IPS DF 19.7 (cell line): ENCODE data around the gene PTPRN2.

Experiments
- DNase-seq: peaks from one replicate; pipeline ENCODE4 v3.0.0-alpha.2; 2013; ENCODE audit warnings: low read depth, low spot score

Gene PTPRN2

DNA sequence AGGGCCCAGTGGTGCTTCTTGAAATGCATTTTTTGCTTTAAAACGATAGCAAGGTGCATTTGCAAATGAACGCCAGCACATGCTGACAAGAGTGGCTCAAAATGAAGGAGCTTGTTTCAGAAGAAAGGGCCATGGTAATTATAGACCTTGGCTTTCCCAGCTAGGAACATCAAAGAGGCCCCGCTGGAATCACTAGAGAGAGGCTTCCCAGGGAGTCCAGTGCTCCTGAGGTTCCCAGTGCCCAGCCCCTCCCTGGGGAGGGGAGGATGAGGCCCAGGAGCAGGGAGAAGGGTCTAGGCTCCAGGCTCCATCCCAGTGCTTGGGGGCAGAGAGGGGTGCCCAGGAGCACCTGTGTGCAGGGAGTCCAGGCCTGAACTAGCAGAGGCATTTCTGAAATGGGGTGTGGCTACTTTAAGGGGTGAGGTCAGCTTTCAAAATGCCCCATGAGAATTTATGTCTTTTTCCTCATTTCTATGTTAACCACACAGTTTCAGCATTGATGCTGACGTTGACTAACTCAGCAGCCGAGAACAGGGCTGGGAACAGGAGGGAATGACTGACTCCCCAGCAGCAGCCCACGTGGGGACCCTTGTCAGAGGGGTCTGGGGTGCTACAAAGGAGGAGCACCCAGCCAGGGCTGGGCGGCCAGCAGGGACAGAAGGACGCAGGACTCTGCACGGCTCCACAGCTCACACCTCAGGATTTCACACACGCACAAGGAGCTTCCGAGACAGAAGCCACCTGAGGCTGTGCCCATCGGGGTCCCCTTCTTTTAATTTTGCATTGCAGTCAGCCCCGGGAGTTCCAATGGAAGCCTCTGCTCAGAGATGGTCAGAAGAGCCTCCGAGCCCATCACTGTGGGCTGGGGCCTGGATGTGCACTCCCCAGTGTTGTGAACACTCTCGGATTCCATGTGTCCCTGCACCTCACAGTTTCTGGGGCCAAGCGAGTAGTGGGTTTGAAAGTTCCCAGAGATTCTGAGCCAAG is 570.2 kb downstream of the PTPRN2 start:
- no peak for DNase-seq

DNA sequence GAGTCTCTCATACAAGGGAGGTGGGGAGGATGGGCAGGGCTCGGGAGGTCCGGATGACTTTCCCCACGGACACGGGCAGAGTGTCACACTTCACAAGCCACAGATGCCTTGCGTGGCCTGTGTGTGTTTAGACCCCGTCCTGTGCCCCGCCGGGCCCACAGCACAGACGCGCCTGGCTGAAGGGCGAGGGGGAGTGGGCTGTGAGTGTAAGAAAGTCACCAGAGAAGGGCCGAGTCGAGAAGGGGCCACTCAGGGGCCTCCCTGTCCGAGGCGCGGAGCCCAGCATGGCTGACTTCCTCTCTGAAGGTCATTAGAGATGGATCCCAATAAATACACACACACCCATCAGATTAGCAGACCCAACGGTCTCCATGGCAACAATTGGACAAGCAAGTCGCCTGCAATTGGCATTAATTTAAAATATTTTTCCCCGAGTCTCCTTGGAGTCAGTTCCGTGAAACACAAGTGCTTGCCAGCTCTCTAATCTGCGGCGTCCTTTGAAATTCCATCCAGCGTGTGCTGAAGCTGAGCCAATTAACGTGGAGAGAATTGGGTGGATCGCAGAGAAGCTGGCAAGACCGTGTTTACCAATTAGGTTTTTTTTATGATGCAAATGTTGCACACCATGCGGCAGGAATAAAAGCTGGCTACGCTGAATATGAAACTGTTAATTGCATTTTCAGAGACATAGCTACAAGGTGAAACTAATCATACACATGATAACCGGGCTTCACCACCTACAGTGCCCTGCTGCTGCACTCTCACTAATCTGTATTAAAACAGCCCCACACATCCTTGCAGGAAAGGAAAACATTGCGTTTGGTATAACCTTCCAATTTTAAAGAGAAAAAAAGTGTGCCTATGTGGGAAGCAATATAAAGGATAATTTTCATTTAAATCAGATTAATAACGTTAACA is 571.2 kb downstream of the PTPRN2 start:
- no peak for DNase-seq

DNA sequence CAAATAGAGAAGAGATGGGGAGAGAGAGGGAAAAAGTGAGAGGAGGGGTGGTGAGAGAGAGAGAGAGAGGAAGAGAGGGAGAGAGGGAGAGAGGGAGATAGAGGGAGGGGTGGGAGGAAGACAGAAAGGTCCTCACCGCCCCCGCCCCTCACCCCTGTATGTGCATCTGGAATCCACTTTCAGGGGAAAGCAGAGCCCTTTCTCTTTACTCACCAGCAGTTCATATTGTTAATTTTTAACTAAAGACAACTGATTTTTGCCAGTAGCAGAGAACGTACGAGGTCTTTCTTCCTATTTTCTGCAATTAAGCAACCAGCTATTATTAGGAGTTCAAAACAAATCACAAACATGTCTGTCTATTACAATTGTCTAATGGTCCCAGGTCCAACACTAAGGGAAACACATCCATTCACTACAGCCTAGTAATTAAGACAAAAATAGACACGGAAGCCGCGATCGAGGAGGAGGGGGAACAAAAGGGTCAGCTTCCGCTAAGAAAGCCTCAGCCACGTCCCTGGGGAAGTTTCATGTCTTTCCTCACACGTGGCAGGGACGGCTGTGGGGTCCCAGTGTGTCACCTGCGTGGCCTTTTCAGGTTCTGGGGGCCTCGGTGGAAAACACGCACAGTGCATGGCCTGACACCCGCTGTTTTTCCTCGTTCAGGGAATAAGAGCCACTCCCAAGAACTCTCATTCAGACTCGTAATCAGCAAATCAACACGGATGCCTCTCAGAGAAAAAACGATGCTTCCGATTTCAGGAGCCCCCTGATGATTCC is 572.0 kb downstream of the PTPRN2 start:
- DNase-seq, result no peak

GRCh38 chr7:158014976-158015375 is 572.6 kb downstream of the PTPRN2 start:
- no peak for DNase-seq

- DNase-seq, result no peak
Measured at GRCh38 chr7:158013085-158013668, 574.4 kb downstream of the PTPRN2 start.

DNA sequence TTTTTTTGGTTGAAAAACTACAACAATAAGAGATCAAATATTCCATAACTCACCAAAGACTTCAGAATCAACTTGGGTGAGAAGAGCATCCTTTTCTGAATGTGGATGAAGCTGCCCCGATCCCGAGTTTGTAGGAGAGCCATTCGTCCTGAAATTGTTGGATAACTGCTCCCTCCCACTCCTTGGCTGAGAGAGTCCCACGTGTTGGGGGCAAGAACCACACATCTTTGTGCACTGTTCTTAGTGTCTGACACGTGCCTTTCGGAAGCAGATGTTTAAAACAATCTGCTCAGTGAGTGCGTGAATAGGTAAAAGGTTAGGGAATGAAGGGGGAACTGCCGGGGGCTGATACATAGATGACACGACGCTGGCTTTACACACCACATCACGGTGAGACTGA is 575.7 kb downstream of the PTPRN2 start:
- DNase-seq, result no peak

- DNase-seq, result no peak
Measured at GRCh38 chr7:158010961-158011693, 576.5 kb downstream of the PTPRN2 start.

DNA sequence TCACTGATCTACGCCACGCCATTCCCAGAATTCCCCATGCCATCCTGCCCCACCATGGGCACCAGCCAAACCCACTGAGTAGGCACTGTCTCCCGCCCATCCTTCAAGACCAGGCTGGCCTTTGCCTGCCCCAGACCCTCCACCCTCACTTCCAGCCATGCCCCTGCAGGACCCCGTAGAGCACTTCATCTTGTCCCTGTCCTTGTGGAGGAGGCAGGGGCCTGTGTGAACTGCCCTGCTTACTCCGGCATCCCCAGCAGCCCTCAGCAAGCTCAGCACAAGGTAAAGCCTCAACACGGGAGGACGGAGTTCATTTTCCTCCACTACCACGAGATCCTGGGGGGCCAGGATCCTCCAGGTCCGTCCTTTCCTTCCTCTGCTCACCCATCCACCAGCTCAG is 577.7 kb downstream of the PTPRN2 start:
- DNase-seq, result no peak

DNA sequence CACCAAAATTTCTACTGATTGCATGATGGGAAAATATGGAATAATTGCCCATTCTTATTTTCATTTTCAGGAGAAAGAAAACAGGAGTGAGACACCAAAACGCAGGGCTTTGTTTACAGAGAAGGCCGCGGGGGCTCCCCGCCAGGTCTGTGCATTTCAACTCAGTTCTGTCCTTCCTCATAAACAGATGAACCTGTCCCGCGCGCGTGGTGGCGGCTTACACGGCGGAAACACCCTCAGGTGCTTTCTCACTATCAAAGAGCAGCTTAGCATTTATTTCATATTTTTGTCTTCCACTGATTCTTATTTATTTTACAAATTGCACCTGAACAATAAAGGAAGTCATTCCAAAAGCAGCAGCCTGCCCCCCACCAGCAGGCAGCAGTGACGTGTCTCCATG is 579.4 kb downstream of the PTPRN2 start:
- DNase-seq, result no peak

DNA sequence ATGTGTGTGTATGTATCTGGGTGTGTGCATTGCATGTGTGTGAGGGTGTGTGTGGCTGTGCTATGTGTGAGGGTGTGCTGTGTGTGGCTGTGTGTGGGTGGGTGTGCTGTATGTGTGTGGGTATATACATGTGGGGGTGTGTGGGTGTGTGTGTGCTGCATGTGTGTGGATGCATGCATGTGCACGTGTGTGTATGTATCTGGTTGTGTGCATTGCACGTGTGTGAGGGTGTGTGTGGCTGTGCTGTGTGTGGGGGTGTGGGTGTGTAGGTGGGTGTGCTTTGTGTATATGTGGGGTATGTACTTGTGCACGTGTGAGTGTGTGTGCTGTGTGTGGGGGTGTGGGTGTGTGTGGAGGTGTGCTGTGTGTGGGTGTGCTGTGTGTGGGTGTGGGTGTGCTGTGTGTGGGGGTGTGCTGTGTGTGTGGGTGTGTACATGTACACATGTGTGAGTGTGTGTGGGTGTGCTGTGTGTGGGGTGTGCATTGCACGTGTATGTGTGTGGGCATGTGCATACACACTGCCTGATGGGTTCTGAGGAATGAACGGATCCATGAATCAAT is 579.8 kb downstream of the PTPRN2 start:
- no peak for DNase-seq

DNA sequence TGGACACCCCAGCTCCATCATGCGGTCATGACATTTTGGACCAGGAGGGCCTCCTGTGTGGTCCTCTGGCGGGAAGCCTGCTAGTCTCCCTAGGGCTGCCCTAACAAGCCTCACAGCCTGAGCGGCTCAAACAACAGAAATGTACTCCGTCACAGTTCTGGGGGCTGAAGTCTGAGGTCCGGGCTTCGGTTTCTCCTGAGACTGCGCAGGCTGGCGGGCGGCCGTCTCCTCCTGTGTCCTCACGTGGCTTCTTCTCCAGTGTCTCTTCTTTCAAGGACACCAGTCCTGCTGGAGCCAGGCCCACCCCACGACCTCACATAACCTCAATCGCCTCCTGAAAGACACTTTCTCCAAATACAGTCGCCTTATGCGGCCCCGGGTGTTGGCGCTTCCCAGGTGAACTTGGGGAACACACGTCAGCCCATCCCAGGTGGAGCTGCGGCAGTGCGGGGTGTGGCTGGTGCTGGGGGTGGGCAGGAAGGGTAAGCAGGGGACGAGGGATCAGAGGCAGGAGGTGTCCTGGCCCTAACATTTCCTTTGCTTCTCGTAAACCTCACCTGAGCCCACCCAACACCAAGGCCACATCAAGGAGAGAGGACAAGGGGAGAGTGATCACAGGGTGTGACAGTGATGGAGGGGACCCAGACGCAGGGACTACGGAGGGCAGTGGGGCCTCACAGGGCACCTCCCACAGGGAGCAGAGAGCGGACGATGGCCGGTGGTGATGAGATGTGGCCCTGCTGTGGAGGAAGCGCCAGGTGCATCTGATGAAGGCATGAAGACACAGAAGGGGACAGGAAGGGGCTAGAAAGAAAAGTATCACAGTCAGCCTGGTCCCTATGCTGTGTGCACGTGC is 580.6 kb downstream of the PTPRN2 start:
- no peak for DNase-seq

DNA sequence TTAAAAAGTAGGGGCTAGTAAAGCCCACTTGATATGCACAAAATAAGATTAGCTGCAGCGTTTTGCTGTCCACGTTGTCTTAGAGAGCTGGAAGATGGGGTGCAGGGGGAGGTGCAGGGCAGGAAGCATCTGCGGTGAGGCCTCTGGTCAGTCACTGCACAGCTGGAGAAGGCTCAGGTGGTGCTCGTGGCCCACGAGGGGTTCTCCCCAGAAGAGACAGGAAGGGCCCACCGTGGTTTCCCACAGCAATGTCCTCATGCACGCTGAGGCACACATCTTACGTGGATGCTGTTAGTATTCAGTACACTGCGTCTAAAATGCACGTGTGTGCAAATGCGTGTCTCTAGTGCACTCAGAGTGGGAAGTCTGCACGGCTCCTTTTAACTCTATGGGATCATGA is 582.1 kb downstream of the PTPRN2 start:
- no peak for DNase-seq

GRCh38 chr7:158004123-158004490 is 583.5 kb downstream of the PTPRN2 start:
- no peak for DNase-seq

DNA sequence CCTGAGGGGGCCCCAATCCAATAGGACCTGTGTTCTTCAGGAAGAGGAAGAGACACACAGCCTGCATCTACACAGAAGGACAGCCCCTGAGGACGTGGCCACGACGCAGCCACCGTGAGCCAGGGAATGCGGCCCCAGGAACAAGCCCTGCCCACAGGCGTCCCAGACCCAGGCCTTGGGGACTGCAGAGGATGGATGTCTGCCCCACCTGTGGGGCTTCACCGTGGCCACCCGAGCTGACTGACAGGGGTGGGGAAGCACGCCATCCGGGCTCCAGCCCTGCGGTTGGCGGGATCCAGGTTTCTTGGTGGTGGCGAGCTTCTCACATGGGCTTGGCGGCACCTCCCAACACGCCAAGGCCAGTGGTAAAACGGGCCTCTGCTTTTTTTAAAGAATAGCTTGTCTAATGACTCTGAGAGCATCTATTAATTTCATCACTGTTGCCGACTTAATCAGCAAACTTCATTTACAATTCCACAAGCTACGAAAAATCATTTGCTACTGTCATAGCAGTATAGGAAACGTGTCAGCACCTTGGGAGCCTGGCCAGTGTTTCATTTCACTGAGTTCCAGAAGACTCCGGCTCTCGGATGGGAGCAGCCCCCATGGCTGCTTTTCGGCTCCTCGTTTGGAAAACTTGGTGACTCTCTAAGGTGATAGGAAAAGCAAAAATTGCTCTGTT is 584.0 kb downstream of the PTPRN2 start:
- DNase-seq, result no peak

DNA sequence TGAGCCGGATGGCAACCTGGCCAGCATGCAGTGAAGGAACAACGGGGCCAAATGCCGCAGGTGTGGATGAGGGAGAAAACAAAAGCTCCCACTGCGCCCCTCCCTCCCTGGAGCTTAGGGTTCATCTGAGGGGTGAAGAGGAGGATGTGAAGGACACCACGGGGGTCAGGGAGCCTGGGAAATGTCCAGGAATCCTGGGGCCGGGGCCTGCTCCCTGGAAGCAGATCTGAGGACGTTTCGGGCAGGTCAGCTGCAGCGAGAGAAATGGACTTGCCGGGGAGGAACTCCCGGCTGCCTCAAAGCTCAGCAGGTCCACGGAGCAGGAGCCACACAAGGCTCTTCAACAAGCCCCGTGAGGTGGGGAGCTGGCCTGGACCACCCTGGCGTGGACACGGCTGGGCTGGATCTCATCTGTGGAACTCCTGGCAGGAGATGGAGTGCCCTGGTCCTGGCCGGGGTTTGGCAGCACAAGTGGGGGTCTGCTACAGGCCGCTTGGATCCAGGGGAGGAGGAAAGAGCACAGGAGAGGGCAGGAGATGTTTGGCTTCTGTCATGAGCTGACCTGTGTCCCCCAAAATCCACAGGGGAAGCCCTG is 585.0 kb downstream of the PTPRN2 start:
- no peak for DNase-seq

GRCh38 chr7:158001621-158002320 is 585.9 kb downstream of the PTPRN2 start:
- DNase-seq, result no peak

DNA sequence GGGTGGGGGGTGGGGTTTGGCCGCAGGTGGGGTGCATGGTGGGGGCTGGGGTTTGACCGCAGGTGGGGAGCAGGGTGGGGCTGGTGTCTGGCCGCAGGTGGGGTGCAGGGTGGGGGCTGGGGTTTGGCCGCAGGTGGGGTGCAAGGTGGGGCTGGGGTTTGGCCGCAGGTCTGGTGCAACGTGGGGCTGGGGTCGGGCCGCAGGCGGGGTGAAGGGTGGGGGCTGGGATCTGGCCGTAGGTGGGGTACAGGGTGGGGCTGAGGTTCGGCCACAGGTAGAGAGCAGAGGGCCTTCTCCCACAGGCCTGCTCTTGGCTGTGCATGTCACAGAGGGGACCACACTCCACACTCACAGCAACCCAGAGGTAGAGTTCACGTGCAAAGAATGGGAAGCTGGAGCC is 586.6 kb downstream of the PTPRN2 start:
- DNase-seq, result no peak

DNA sequence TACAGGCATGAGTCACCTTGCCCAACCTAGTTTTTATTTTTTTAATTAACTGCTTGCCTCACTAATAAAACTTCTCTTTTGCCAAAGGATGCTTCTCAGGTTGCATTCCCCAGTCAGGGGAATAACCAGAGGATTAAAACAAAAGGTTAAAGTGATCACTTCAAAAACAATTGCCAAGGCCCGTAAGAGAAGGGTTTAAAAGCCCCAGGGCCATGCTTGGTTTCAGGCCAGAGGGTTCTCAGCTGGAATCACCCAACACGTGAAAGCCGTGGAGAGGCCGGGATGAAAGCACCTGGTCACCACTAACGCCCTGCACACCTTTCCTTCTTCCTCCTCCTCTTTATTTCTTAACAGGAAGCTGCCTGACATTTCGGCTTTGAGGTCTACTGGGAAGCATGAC is 587.5 kb downstream of the PTPRN2 start:
- no peak for DNase-seq
